PC-3 (cell line): ENCODE data around the gene HADHB. TPM values are rescaled to one million over a fixed set of nuclear protein-coding genes. Genes with fewer than 3 reads are reported as not detected.

Source experiments
- ATAC-seq: fragments of 200-7000 bp; cut with Tn5 transposase; 2 replicates; pipeline ENCODE4 v1.9.1; 2020; ENCODE audit warnings: mild to moderate bottlenecking, moderate library complexity
- BruUV-seq: library from RNA; stranded (reverse); fragments of 400-500 nt; replicated peaks from 2 replicates; lab custom pipeline; 2021; lab: Mats Ljungman, UMichigan
- CTCF ChIA-PET: fragments of 300-600 bp; sonication (Branson Sonifier 250); formaldehyde crosslinking; loops from one replicate; lab custom pipeline; 2022; ENCODE audit warnings: antibody characterized with exemption; lab: Charles Lee
- POLR2A ChIA-PET: fragments of 300-600 bp; sonication (Branson Sonifier 250); formaldehyde crosslinking; loops from one replicate; lab custom pipeline; 2022; ENCODE audit warnings: antibody characterized with exemption; ENCODE audit not compliant: unreplicated experiment; lab: Charles Lee
- DNase-seq: peaks from one replicate; pipeline ENCODE4 v3.0.0-alpha.2; 2015
- H2AFZ ChIP-seq: fragments of 300-600 bp; sonication (generic); 2 replicates; pipeline ENCODE4 v1.6.0; 2016; ENCODE audit warnings: antibody characterized with exemption, low read length
- H3F3A ChIP-seq: fragments of 300-600 bp; sonication (generic); one replicate; pipeline ENCODE4 v1.6.0; 2017; ENCODE audit warnings: antibody characterized with exemption, low read length, control low read depth, mild to moderate bottlenecking; ENCODE audit not compliant: unreplicated experiment
- H3K27ac ChIP-seq: fragments of 300-600 bp; sonication (generic); 2 replicates; pipeline ENCODE4 v1.5.1; 2016; ENCODE audit warnings: mild to moderate bottlenecking, low read length
- H3K27me3 ChIP-seq: fragments of 300-600 bp; sonication (generic); 2 replicates; pipeline ENCODE4 v1.6.1; 2016; ENCODE audit warnings: low read length, mixed read lengths
- H3K36me3 ChIP-seq: fragments of 300-600 bp; sonication (generic); 2 replicates; pipeline ENCODE4 v1.6.1; 2016; ENCODE audit warnings: low read depth, mixed run types, low read length, mixed read lengths
- H3K4me1 ChIP-seq: fragments of 300-600 bp; sonication (generic); 2 replicates; pipeline ENCODE4 v1.5.1; 2016; ENCODE audit warnings: low read length; ENCODE audit not compliant: insufficient read depth
- H3K4me2 ChIP-seq: fragments of 300-600 bp; sonication (generic); 2 replicates; pipeline ENCODE4 v1.6.0; 2016; ENCODE audit warnings: low read length
- H3K4me3 ChIP-seq: fragments of 300-600 bp; sonication (generic); 2 replicates; pipeline ENCODE4 v1.5.1; 2016; ENCODE audit warnings: mild to moderate bottlenecking, low read length, mixed read lengths
- H3K79me2 ChIP-seq: fragments of 300-600 bp; sonication (generic); 2 replicates; pipeline ENCODE4 v1.6.1; 2017; ENCODE audit warnings: low read length, mixed read lengths
- H3K9ac ChIP-seq: fragments of 300-600 bp; sonication (generic); 2 replicates; pipeline ENCODE4 v1.6.0; 2016; ENCODE audit warnings: mild to moderate bottlenecking, low read length
- H3K9me2 ChIP-seq: fragments of 300-600 bp; sonication (generic); replicated peaks from 2 replicates; pipeline ENCODE4 v1.6.1; 2016; ENCODE audit warnings: mixed run types, low read length, mixed read lengths
- H3K9me3 ChIP-seq: fragments of 300-600 bp; sonication (generic); 2 replicates; pipeline ENCODE4 v1.6.1; 2016; ENCODE audit warnings: low read length, mixed read lengths
- H4K20me1 ChIP-seq: fragments of 300-600 bp; sonication (generic); 2 replicates; pipeline ENCODE4 v1.6.1; 2016; ENCODE audit warnings: low read length, mixed read lengths
- CTCF ChIP-seq: fragments of 300-600 bp; sonication (generic); conservative IDR thresholded peaks from 2 replicates; pipeline ENCODE4 v1.5.1; 2017; ENCODE audit warnings: antibody characterized with exemption, low read depth, mild to moderate bottlenecking, low read length
- EZH2 ChIP-seq: fragments of 300-600 bp; sonication (generic); IDR thresholded peaks from one replicate; pipeline ENCODE4 v1.6.1; 2017; ENCODE audit warnings: antibody characterized with exemption, mild to moderate bottlenecking, low read length; ENCODE audit not compliant: unreplicated experiment
- EZH2phosphoT487 ChIP-seq: fragments of 300-600 bp; sonication (generic); IDR thresholded peaks from 2 replicates; pipeline ENCODE4 v1.6.1; 2018; ENCODE audit warnings: mild to moderate bottlenecking, antibody characterized with exemption, low read length, borderline replicate concordance
- intact Hi-C: fragments of 100-400 bp; cut with micrococcal nuclease; formaldehyde crosslinking; loops from 2 replicates; pipeline ENCODE4 v1.9.0; 2023
- total RNA-seq: library from RNA; depleted of rRNA; stranded (reverse); fragments of >200 nt; gene quantifications from 2 replicates; pipeline ENCODE4 v1.2.3, GENCODE V29; 2014; rRNA removed

Gene HADHB
- total RNA-seq, 1 experiment from 2014 or later = 72.3 TPM

GRCh38 chr2:26335231-26335630 lies 90.5 kb downstream of the HADHB start:
- TF ChIP-seq EZH2 (no peak), EZH2phosphoT487 (no peak), CTCF (no peak)
- no peak overlapping the region for H3K27ac ChIP-seq

GRCh38 chr2:26336719-26337118 lies 92.0 kb downstream of the HADHB start:
- Histone ChIP-seq H3K36me3 (no peaks in the 10 kb centered on the region), H2AFZ (no peak overlapping the region), H3K27me3 (no peaks in the 10 kb centered on the region), H3K79me2 (no peaks in the 10 kb centered on the region), H3K4me1 (peaks cover 5% of the 10 kb centered on the region), H3F3A (no peaks in the 10 kb centered on the region), H3K27ac (no peak overlapping the region), H3K9me3 (no peaks in the 10 kb centered on the region), H3K4me3 (no peak overlapping the region), H3K9me2 (no peaks in the 10 kb centered on the region), H3K4me2 (no peak overlapping the region), H3K9ac (no peak overlapping the region), H4K20me1 (no peaks in the 10 kb centered on the region)
- no TSS peak for BruUV-seq
- ChIA-PET CTCF (no interaction called here), POLR2A (no interaction called here)
- ATAC-seq (no peak), DNase-seq (no peak)
- intact Hi-C loops = no loop called here
- no peak for TF ChIP-seq CTCF

More at GRCh38 chr2:26335231-26335630, 90.5 kb downstream of the HADHB start:
- ChIA-PET CTCF (no interaction called here), POLR2A (no interaction called here)
- Histone ChIP-seq H3F3A (no peaks in the 10 kb centered on the region), H3K9me3 (no peaks in the 10 kb centered on the region), H3K4me3 (no peak overlapping the region), H4K20me1 (no peaks in the 10 kb centered on the region), H3K9me2 (no peaks in the 10 kb centered on the region), H3K4me1 (no peaks in the 10 kb centered on the region; the same call in 1 of the 2 replicates), H3K9ac (no peak overlapping the region), H2AFZ (no peak overlapping the region), H3K79me2 (no peaks in the 10 kb centered on the region), H3K4me2 (no peak overlapping the region), H3K27me3 (no peaks in the 10 kb centered on the region), H3K36me3 (no peaks in the 10 kb centered on the region)
- no TSS peak for BruUV-seq
- DNase-seq (no peak), ATAC-seq (no peak)
- intact Hi-C loops = no loop called here

GRCh38 chr2:26337298-26337697 lies 92.6 kb downstream of the HADHB start:
- Histone ChIP-seq H3K27ac (no peak overlapping the region), H3K4me3 (no peak overlapping the region), H3K9me3 (no peaks in the 10 kb centered on the region), H3F3A (no peaks in the 10 kb centered on the region), H2AFZ (no peak overlapping the region), H3K4me1 (peaks cover 5% of the 10 kb centered on the region), H3K9ac (no peak overlapping the region), H3K4me2 (no peak overlapping the region), H3K36me3 (no peaks in the 10 kb centered on the region), H3K27me3 (no peaks in the 10 kb centered on the region), H4K20me1 (no peaks in the 10 kb centered on the region), H3K79me2 (no peaks in the 10 kb centered on the region), H3K9me2 (no peaks in the 10 kb centered on the region)
- no peak for DNase-seq
- ChIA-PET CTCF (no interaction called here), POLR2A (no interaction called here)
- no peak for ATAC-seq
- no peak for TF ChIP-seq EZH2phosphoT487
- TF ChIP-seq CTCF = no peak
- no peak for TF ChIP-seq EZH2
- intact Hi-C loops = no loop called here
- BruUV-seq = no TSS peak

Other genes starting within 250 kb of the HADHB start
- 138 and 149 TPM in 2 replicates for gene RAB10, start 210.9 kb upstream of the HADHB start, total RNA-seq
- gene GAREM2, start 71.9 kb upstream of the HADHB start, total RNA-seq = 1.4 and 1.8 TPM in 2 replicates
- gene HADHA, start 307 bp upstream of the HADHB start, total RNA-seq = 128 and 131 TPM in 2 replicates
- 22.0 and 22.3 TPM in 2 replicates for gene SELENOI, start 101.2 kb downstream of the HADHB start, total RNA-seq
- not detected in 2 replicates for gene ADGRF3, start 101.8 kb downstream of the HADHB start, total RNA-seq
- not detected in 2 replicates for gene DRC1, start 157.0 kb downstream of the HADHB start, total RNA-seq
- gene OTOF, start 233.2 kb downstream of the HADHB start, total RNA-seq = not detected in 2 replicates